Subcutaneous adipose tissue (tissue), 4 donors: Measurements from ENCODE around the gene SLC22A9. TPM values are rescaled to one million over a fixed set of nuclear protein-coding genes. Genes with fewer than 3 reads are reported as not detected.

Experiments used
- CTCF ChIP-seq: fragments of 450-650 bp; IDR thresholded peaks from one replicate; pipeline ENCODE4 v1.5.1; 2016; ENCODE audit warnings: low read depth, mild to moderate bottlenecking, control low read depth, antibody characterized with exemption, moderate library complexity
- total RNA-seq, 4 donors: library from RNA; depleted of rRNA; stranded (reverse); fragments of >200 nt; gene quantifications; one replicate each; pipeline ENCODE4 v1.1.0, GENCODE V29; 2016

The SLC22A9 gene
- total RNA-seq, 4 donors from 2014 or later: not detected

GRCh38 chr11:63371396-63371795 lies 1.8 kb downstream of the SLC22A9 start:
- TF ChIP-seq CTCF: no peak

DNA sequence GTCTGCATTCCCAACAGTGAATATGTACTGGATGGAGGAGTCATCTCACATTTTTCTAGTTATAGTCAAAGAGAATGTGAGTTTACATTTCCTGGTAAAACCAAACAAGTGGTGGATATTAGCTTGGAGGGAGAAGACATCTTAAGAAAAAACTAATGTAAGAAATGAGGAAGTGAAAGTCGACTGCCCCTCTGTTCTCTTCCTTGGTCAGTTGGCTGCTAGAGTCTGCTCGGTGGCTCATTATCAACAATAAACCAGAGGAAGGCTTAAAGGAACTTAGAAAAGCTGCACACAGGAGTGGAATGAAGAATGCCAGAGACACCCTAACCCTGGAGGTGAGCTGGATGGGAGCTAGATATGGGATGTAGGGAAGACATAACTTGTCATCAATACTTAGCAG lies 5.8 kb downstream of the SLC22A9 start:
- TF ChIP-seq CTCF: no peak

DNA sequence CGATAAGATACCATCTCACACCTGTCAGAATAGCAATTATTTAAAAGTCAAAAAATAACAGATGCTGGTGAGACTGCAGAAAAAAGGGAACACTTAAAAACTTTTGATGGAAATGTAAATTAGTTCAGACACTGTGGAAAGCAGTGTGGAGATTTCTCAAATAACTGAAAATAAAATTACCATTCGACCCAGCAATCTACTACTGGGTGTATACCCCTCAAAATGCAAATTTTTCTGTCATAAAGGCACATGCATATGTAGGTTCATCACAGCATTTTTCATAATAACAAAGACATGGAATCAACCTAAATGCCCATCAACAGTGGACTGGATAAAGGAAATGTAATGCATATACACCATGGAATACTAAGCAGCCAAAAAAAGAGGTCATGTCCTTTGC lies 10.5 kb downstream of the SLC22A9 start:
- no peak for TF ChIP-seq CTCF

GRCh38 chr11:63395697-63396096 lies 26.1 kb downstream of the SLC22A9 start:
- no peak for TF ChIP-seq CTCF

- no peak for TF ChIP-seq CTCF
Observed at GRCh38 chr11:63404161-63404935, 34.8 kb downstream of the SLC22A9 start.

DNA sequence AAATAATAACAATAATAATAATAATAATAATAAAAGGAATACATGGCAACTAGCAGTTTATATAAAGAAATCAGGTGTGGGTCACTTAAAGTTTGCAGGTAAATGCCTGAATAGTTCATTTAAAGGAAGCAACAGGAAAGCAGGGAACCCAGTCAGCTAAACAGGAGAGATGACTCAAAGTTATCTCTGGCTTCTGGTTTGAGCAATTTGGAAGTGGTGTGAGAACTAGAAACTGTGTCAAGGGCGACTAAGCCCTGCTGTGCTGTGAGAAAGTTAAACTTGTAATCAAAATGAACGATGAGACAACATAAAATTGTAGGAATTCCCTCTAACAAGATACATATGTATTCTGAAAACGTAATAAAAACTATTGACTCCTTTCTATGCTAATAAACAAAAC lies 35.5 kb downstream of the SLC22A9 start:
- no peak for TF ChIP-seq CTCF

DNA sequence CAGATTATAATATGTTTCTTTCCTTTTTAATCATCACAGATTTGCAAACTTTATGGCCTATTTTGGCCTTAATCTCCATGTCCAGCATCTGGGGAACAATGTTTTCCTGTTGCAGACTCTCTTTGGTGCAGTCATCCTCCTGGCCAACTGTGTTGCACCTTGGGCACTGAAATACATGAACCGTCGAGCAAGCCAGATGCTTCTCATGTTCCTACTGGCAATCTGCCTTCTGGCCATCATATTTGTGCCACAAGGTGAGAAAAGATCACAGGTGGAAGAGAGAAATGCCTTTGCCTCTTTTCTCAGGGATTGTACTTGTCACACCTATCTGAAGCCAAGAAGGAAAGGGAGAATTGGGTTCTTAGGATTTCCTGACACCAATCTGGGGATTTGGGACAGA lies 36.9 kb downstream of the SLC22A9 start:
- TF ChIP-seq CTCF: no peak
